ENCODE data around the gene CPVL.
"Not testable (repeated sequence)": the region's sequence is repeated elsewhere in the genome, so short reads cannot be mapped to it uniquely, and the experiment has no call there.

CPVL gene

GRCh38 chr7:29116361-29117200, 29.8 kb downstream of the CPVL start:
- no peak for DNase-seq

GRCh38 chr7:29115753-29116152, 30.6 kb downstream of the CPVL start:
- no peak for DNase-seq

- DNase-seq = no peak
Observed at GRCh38 chr7:29115130-29115687, 31.1 kb downstream of the CPVL start.

- DNase-seq = not testable (repeated sequence)
Observed at GRCh38 chr7:29114266-29114665, 32.1 kb downstream of the CPVL start.

GRCh38 chr7:29113384-29114102, 32.8 kb downstream of the CPVL start:
- DNase-seq = no peak

GRCh38 chr7:29112721-29113120, 33.6 kb downstream of the CPVL start:
- DNase-seq = no peak

- no peak for DNase-seq
Observed at GRCh38 chr7:29109899-29110298, 36.4 kb downstream of the CPVL start.

- DNase-seq = no peak
Observed at GRCh38 chr7:29109358-29109757, 37.0 kb downstream of the CPVL start.

- DNase-seq = no peak
Observed at GRCh38 chr7:29107056-29107455, 39.3 kb downstream of the CPVL start.

- DNase-seq = no peak
Observed at GRCh38 chr7:29106669-29106988, 39.7 kb downstream of the CPVL start.

- DNase-seq = peak; percentile 46
Observed at GRCh38 chr7:29105752-29106668, 40.3 kb downstream of the CPVL start.

GRCh38 chr7:29105191-29105590, 41.1 kb downstream of the CPVL start:
- no peak for DNase-seq

GRCh38 chr7:29102558-29103151, 43.7 kb downstream of the CPVL start:
- no peak for DNase-seq

- DNase-seq = no peak
Observed at GRCh38 chr7:29100924-29101323, 45.4 kb downstream of the CPVL start.

GRCh38 chr7:29099896-29100847, 46.2 kb downstream of the CPVL start:
- no peak for DNase-seq

- no peak for DNase-seq
Observed at GRCh38 chr7:29096446-29096730, 49.9 kb downstream of the CPVL start.

GRCh38 chr7:29095631-29096445, 50.5 kb downstream of the CPVL start:
- DNase-seq = no peak

GRCh38 chr7:29093091-29093490, 53.2 kb downstream of the CPVL start:
- DNase-seq = not testable (repeated sequence)

- DNase-seq = no peak
Observed at GRCh38 chr7:29091715-29092114, 54.6 kb downstream of the CPVL start.

GRCh38 chr7:29090836-29091601, 55.3 kb downstream of the CPVL start:
- no peak for DNase-seq

Measured in DMS79 (cell line).